ENCODE data around the gene ANGPTL4. TPM values are rescaled to one million over a fixed set of nuclear protein-coding genes. Genes with fewer than 3 reads are reported as not detected.

Gene ANGPTL4
- total and polyA plus RNA-seq, 2 donors (not counting 1 experiment from before 2014, with no cell fraction given), result 1.7 to 6.6 TPM

DNA sequence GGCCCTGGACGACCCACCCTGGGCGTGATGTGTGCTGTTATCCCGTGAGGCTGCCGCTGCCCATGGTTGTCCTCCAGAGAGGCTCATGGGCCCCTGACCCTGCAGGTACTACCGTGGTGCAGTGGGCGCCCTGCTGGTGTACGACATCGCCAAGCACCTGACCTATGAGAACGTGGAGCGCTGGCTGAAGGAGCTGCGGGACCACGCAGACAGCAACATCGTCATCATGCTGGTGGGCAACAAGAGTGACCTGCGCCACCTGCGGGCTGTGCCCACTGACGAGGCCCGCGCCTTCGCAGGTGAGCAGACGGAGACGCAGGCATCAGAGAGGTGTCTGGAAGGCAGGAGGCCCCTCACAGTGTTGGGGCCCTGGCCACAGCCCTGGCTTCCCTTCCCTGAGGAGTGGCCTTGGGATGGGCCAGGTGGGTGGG lies 38.0 kb downstream of the ANGPTL4 start:
- Histone ChIP-seq H3K36me3 (ENCODE audit: control insufficient read depth, insufficient read depth, low read length) (peaks cover 8% of the 10 kb centered on the region), H3K9me3 (ENCODE audit: control insufficient read depth, insufficient read depth, low read depth, low read length) (no peaks in the 10 kb centered on the region), H3K27me3 (ENCODE audit: control insufficient read depth, insufficient read depth, low read length) (no peaks in the 10 kb centered on the region), H4K20me1 (ENCODE audit: control insufficient read depth, extremely low read depth, insufficient read depth, low read length) (no peaks in the 10 kb centered on the region), H3K27ac (ENCODE audit: insufficient read depth, low read length) (no peak overlapping the region), H3K9ac (ENCODE audit: insufficient read depth, low read length) (no peak overlapping the region), H3K79me2 (ENCODE audit: control insufficient read depth, insufficient read depth, low read length) (peaks cover 10% of the 10 kb centered on the region), H3K4me3 (replicated peaks in 1 of 4; ENCODE audit: control extremely low read depth in 1 of 4, insufficient read depth in 1 of 4, low read depth in 3 of 4, low read length in 4 of 4) (no peak overlapping the region), H2AFZ (ENCODE audit: low read length) (no peak overlapping the region), H3K4me1 (ENCODE audit: control insufficient read depth, extremely low read depth, insufficient read depth, low read length) (no peaks in the 10 kb centered on the region), H3K4me2 (ENCODE audit: extremely low read depth, insufficient read depth, low read length) (no peak overlapping the region)
- no peak for DNase-seq (ENCODE audit: low read depth in 2 of 2)
- TF ChIP-seq EZH2 (IDR thresholded peaks at IDR 0.05; ENCODE audit: low read length, missing control alignments), result no peak
- TF ChIP-seq, protein P1, sequence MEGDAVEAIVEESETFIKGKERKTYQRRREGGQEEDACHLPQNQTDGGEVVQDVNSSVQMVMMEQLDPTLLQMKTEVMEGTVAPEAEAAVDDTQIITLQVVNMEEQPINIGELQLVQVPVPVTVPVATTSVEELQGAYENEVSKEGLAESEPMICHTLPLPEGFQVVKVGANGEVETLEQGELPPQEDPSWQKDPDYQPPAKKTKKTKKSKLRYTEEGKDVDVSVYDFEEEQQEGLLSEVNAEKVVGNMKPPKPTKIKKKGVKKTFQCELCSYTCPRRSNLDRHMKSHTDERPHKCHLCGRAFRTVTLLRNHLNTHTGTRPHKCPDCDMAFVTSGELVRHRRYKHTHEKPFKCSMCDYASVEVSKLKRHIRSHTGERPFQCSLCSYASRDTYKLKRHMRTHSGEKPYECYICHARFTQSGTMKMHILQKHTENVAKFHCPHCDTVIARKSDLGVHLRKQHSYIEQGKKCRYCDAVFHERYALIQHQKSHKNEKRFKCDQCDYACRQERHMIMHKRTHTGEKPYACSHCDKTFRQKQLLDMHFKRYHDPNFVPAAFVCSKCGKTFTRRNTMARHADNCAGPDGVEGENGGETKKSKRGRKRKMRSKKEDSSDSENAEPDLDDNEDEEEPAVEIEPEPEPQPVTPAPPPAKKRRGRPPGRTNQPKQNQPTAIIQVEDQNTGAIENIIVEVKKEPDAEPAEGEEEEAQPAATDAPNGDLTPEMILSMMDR (conservative IDR thresholded peaks at IDR 0.05 in 1 of 2, IDR thresholded peaks at IDR 0.05 in 1 of 2; ENCODE audit: low read depth in 1 of 2, low read length in 2 of 2), result no peak

DNA sequence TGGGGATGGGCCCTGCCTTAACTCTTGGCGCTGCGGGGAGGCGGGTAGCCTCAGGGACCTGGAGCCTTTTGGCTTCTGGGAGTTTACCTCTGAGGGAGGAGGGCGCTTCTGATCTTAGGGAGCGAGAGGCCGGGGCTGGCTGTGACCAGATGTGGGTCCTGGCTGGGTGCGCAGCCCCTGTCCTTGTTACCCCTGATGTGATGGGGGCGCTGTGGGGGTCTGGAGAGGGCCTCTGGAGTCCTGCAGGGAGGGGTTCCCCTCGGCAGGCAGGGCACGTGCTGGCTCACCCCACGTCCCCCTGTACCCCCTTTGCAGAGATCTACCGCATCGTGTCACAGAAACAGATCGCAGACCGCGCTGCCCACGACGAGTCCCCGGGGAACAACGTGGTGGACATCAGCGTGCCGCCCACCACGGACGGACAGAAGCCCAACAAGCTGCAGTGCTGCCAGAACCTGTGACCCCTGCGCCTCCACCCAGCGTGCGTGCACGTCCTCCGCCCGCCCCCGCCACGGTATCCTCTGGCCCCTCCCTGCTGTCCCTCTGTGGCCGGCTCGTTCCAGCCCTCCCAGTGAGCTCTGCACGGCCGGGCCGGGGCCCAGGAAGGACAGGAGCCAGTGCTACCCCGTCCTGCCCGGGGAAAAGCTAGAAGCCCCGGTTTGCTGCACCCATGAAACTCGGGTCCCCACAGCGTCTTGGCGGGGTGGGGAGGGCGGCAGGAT lies 39.3 kb downstream of the ANGPTL4 start:
- H3K79me2 ChIP-seq (ENCODE audit: control insufficient read depth, insufficient read depth, low read length), result peaks cover 1% of the 10 kb centered on the region
- H4K20me1 ChIP-seq (ENCODE audit: control insufficient read depth, extremely low read depth, insufficient read depth, low read length), result no peaks in the 10 kb centered on the region
- no peaks in the 10 kb centered on the region for H3K4me1 ChIP-seq (ENCODE audit: control insufficient read depth, extremely low read depth, insufficient read depth, low read length)
- no peak overlapping the region for H3K4me3 ChIP-seq (replicated peaks in 1 of 4; ENCODE audit: control extremely low read depth in 1 of 4, insufficient read depth in 1 of 4, low read depth in 3 of 4, low read length in 4 of 4)
- no peaks in the 10 kb centered on the region for H3K27me3 ChIP-seq (ENCODE audit: control insufficient read depth, insufficient read depth, low read length)
- H2AFZ ChIP-seq (ENCODE audit: low read length), result no peak overlapping the region
- no peak overlapping the region for H3K9ac ChIP-seq (ENCODE audit: insufficient read depth, low read length)
- TF ChIP-seq, protein P1 (conservative IDR thresholded peaks at IDR 0.05 in 1 of 2, IDR thresholded peaks at IDR 0.05 in 1 of 2; ENCODE audit: low read depth in 1 of 2, low read length in 2 of 2), result no peak
- TF ChIP-seq EZH2 (IDR thresholded peaks at IDR 0.05; ENCODE audit: low read length, missing control alignments), result no peak
- H3K36me3 ChIP-seq (ENCODE audit: control insufficient read depth, insufficient read depth, low read length), result peaks cover 8% of the 10 kb centered on the region
- H3K9me3 ChIP-seq (ENCODE audit: control insufficient read depth, insufficient read depth, low read depth, low read length), result no peaks in the 10 kb centered on the region
- no peak for DNase-seq (ENCODE audit: low read depth in 2 of 2)
- no peak overlapping the region for H3K27ac ChIP-seq (ENCODE audit: insufficient read depth, low read length)
- H3K4me2 ChIP-seq (ENCODE audit: extremely low read depth, insufficient read depth, low read length), result no peak overlapping the region

DNA sequence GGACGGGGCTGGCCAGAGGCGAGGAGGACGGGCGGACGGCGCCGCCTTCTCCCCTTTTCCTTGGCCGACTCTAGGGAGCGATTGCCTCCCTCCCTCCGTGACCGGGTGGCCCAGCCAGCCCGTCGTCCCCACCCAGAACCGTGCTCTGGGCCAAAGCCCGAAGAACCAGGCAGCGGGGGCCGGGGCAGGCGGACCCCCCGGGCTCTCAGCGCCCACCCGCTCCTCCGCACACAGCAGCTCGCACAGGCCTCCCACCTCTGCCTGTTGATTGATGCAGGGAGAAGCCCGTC lies 39.8 kb downstream of the ANGPTL4 start:
- TF ChIP-seq EZH2 (IDR thresholded peaks at IDR 0.05; ENCODE audit: low read length, missing control alignments), result no peak
- TF ChIP-seq, protein P1 (conservative IDR thresholded peaks at IDR 0.05 in 1 of 2, IDR thresholded peaks at IDR 0.05 in 1 of 2; ENCODE audit: low read depth in 1 of 2, low read length in 2 of 2), result no peak
- Histone ChIP-seq H3K27ac (ENCODE audit: insufficient read depth, low read length) (no peak overlapping the region), H3K79me2 (ENCODE audit: control insufficient read depth, insufficient read depth, low read length) (no peaks in the 10 kb centered on the region), H2AFZ (ENCODE audit: low read length) (no peak overlapping the region), H3K27me3 (ENCODE audit: control insufficient read depth, insufficient read depth, low read length) (no peaks in the 10 kb centered on the region), H4K20me1 (ENCODE audit: control insufficient read depth, extremely low read depth, insufficient read depth, low read length) (no peaks in the 10 kb centered on the region), H3K4me1 (ENCODE audit: control insufficient read depth, extremely low read depth, insufficient read depth, low read length) (no peaks in the 10 kb centered on the region), H3K36me3 (ENCODE audit: control insufficient read depth, insufficient read depth, low read length) (peaks cover 8% of the 10 kb centered on the region), H3K9ac (ENCODE audit: insufficient read depth, low read length) (no peak overlapping the region), H3K4me3 (replicated peaks in 1 of 4; ENCODE audit: control extremely low read depth in 1 of 4, insufficient read depth in 1 of 4, low read depth in 3 of 4, low read length in 4 of 4) (no peak overlapping the region), H3K4me2 (ENCODE audit: extremely low read depth, insufficient read depth, low read length) (no peak overlapping the region), H3K9me3 (ENCODE audit: control insufficient read depth, insufficient read depth, low read depth, low read length) (no peaks in the 10 kb centered on the region)
- no peak for DNase-seq (ENCODE audit: low read depth in 2 of 2)
